Left hindlimb (tissue), 1 donor: ENCODE results near the gene POU3F3.

ENCODE experiments used
- DNase-seq: peaks from one replicate; pipeline ENCODE4 v3.0.0-alpha.2; 2018

Gene POU3F3

GRCh38 chr2:104878863-104879512 lies 25.1 kb downstream of the POU3F3 start:
- no peak for DNase-seq

DNA sequence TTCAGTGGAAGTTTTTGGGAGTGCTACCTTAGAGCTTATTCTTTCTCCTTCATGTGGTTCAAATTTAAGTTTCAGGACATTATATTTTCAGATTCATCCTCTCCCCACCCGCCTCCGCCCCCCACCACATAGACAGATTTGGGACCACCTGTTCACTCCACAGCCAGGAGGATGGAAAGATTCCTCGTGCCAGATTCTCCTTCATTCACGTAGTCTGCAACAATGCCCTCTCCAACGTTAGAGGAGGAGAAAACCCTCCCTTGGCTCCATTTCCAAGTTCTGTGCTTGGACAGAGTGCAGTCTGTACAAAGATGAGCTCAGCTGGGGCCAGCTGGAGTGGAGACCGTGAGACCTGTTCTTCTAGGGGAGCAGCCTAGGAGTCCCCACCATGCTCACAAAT lies 26.2 kb downstream of the POU3F3 start:
- DNase-seq: no peak

DNA sequence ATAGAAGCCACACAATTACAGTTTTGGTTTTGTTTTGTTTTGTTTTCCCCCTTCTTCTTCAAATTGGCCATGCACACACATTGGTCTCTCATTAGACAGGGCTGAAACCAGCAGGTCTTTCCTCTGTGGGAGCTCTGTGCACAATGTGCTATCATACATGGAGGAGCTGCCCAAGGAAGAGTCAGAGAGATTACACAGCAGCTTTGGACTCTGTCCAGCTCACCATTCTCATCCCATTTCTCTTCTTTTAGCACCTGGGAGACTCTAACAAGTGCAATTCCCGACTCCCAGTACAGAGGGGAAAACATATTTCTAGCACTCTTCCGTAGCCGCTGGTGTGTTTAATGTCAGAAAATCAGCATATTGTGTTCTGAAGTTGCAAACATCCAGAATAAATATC lies 29.4 kb downstream of the POU3F3 start:
- DNase-seq: no peak

GRCh38 chr2:104885119-104885782 lies 31.3 kb downstream of the POU3F3 start:
- DNase-seq: no peak

GRCh38 chr2:104887676-104888075 lies 33.8 kb downstream of the POU3F3 start:
- DNase-seq: no peak

- DNase-seq: no peak
Observed at GRCh38 chr2:104888489-104889258, 34.8 kb downstream of the POU3F3 start.

DNA sequence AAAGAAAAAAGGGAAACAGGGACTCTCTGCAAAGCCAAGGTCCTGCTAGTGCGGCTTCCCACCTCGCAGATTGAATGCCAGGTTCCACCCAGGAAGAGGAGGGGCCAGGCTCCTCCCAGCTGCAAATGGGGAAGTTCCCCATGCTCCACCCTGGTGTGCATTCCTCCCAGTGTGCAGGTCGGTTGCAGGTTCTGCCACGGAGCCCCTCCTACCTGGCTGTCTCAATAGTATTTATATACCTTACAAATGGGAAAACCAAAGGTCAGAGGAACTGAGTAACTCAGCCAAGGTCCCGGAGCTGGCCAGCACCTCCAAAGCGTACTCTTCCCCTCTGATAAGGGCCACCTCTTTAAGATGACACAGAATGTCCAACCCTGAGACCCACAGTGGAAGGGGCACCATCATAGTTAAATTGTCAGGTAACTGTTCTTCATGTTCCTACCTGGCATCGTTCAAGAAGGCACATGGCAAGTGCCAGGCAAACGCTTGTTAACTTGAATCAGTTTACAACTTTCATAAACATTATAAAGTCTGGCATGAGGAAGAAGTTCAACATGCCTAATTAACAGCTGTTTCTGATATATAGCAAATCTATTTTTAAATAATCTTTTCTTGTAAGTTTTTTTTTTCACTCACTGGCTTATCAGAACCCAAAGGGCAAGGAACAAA lies 35.5 kb downstream of the POU3F3 start:
- no peak for DNase-seq

- no peak for DNase-seq
Observed at GRCh38 chr2:104889960-104890684, 36.2 kb downstream of the POU3F3 start.

GRCh38 chr2:104890685-104891069 lies 36.8 kb downstream of the POU3F3 start:
- no peak for DNase-seq

DNA sequence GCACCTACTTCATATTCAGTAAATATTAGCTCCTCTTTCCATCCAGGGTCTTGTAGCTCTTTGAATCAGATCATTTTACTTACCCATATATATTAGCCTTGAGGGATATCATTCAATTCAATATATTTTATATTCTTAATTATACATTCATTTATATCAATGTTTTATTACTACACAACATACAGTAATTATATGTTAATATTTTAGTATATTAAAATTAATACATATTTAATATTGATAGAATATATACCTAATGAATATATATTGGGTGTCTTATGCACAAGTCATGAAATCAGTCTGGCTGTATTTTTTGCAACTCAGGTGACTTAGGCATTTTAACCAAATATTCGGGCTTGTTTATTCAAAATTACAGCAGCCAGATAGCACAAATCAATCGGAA lies 37.2 kb downstream of the POU3F3 start:
- DNase-seq: no peak

DNA sequence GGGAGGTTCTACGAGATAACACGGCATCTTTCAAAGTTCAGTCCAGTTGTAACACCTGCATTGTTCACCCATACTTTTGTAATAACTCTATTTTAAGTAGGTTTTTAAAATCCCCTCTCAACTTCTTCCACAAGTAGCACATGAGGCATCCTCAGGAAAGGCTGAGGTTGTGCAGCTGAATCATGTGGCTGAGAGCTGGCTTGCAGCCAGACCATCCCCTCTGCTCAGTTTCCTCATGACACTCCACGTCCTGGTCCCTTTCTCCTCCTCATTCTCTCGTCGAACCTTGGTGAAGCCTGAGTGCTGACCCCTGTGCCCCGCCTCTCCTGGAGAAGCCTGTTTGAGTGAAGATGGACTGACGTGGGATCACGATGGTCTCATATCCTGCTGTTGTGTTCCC lies 42.5 kb downstream of the POU3F3 start:
- DNase-seq: no peak

DNA sequence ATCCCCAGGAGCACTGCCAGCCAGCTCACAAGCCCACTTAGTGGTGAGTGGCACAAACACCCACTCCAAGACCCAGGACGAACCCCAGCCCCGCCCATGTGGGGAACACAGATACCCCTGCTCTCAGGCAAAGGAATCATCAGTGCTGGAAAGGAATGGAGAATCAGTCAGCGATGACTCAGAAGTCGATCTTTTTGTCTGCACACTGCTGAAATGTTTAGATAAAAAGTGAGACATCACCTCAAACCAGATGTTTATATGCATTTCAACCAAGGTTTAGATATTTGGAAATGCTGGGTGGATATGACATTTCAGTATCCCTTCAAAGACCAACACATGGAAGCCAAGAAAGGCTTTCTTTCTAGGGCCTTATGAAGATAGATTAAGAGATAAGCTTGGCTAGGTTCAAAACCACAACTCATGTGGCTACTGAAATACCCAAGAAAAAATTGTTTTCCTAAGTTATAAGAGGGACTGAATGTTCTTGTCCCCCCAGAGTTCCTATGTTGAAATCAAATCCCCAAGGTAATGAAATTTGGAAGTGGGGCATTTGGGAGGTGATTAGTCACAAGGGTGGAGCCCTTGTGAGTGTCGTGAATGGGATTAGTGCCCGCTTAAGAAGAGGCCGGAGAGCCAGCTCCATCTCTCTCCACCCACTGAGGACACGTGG lies 43.7 kb downstream of the POU3F3 start:
- no peak for DNase-seq

DNA sequence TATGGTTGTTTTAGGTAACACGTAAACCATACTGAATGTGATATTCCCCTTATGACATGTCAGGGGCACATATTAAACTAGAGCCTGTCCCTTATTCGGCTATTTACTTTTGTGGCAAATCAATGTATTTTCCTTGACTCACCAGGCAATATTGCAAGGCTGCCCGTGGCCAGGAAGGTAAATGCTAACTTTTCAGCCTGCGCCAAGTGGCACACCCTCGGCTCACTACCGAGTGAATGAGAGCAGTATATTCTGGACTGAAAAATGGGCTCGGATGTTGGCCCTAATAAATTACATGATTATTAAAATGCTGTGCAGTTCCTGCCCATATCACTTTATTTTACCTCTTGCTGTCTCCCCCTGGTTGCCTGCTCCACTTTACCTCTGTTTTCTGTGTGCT lies 46.7 kb downstream of the POU3F3 start:
- no peak for DNase-seq

DNA sequence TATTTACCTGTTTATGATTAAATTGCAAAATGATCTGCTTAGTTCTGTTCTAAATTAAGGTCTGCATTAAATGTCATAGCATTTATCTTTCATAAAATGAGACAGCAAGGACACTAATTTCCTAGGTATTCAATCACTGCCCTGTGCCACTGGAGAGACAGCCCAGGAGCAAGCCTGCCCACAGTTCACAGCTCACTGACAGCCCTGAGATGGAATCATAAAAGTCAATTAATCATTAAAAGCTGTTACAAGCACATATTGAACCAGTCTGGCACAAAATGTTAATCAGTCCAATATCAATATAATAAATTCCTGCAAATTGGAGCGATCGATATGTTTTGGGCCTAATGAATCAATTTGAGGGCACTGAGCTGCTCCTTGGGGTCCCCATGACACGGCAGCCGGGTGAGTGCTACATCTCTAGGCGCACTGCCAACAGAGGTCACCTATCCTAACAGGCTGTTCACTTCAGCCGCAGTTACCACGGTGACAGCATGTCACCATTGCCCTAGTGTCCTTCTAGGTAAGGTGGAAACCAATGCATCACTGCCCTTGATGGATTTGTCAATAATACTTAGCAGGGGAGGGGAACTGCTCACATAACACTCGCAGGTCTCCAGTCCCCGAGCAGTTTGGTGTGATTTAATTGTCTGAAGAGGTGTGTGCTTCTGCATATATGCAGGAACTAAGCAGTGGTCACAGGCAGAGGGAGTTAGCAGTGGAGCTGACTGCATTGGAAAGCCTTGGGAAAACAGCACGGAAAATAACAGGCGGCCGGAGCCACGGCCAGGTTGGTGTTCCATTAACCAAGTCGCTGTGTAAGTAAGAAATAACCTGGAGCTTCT lies 47.3 kb downstream of the POU3F3 start:
- DNase-seq: no peak

DNA sequence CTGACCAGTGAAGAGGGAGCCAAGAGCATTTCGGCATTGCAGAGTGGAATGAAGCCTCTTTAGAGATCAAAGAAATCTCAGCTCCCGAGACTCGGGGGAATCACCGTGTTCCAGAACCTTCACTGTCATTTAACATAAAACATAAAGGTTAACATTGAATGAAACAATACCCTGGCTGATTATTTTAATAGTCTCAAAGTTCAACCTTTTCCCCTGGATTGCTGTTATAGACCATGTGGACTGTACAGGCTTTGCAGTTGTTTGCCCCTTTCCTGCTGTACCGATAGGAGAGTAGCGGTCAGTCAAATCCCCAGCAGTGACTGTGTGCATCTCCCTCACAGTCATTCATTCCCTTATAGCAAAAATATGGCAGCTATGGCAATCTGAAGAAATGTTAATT lies 48.4 kb downstream of the POU3F3 start:
- DNase-seq: no peak
